HG02623 (cell line): ENCODE measurements around the gene SET.

Experiments used
- ATAC-seq: cut with Tn5 transposase; IDR thresholded peaks from one replicate; pipeline ENCODE4 v1.9.1; 2021; ENCODE audit warnings: moderate library complexity; ENCODE audit not compliant: unreplicated experiment

SET gene

DNA sequence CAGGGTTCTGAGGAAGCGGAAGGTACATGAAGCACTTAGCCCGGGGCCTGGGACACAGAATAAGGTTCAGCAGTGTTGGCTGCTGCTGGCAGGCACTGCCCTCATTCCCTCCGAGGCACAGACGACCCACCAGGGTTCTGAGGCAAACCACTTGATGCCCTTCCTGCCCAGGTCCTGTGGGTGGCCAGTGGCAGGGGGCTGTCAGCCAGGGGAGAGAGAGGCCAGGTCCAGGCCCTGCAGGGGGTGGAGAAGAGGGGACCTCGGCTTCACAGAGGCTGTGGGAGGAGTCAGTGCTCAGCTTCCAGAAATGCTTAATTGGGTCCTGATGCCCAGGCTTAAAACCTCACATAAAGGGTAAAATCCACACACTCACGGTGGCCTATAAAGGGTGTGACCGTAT is 39.3 kb downstream of the SET start:
- no peak for ATAC-seq

DNA sequence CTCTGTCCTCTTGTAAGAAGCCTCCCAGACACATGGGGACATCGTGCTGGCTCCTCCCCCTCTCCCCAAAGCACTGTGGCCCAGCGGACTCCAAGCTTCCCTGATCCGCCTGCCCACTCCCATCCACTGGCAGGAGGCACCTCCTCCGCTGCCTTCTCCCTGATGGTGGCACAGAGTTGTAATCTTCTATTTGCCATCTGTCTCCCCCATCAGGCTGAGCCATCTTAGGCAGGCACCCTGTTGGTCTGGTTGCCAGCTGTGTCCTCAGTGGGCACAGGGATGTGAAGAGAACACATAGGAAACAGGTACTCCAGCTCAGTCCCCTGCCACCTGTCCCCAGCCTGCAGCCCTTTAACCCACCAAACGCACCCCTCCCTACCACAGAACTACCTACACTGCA is 40.3 kb downstream of the SET start:
- no peak for ATAC-seq

DNA sequence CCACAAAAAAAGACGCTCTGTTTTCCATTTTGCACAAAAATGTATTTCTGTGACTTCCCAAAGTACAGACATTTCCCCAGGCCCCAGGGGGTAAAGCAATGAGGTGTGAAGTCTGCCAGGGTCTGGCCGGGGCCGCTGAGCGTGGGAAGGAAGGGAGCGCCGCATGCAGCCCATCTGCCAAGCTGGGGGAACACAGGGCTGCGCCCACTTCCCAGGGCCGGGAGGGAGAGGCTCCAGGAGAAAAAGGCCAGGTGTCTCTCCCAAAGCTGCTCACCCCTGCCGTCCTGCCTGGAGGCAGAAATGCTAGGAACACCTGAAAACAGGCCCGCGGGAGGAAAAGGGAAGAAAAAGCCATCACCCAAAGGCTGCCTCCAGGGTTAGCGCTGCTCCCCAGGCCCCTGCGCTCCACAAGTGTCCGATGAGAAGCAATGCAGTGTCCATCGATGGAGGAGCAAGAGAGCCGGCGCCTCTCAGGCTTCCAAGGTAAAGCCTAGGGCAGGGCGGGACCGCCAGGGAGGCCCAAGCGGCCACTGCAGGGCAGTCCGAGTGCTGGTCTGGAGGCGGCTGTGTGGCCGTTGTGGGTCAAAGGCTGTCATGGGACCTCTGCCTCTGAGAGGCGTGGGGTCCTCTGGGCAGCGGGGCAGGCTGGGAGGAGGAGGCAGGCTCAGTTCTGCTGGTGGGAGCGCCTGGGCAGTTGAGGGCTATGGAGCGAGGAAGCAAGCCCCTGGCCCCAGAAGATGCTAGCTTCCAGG is 40.9 kb downstream of the SET start:
- no peak for ATAC-seq

DNA sequence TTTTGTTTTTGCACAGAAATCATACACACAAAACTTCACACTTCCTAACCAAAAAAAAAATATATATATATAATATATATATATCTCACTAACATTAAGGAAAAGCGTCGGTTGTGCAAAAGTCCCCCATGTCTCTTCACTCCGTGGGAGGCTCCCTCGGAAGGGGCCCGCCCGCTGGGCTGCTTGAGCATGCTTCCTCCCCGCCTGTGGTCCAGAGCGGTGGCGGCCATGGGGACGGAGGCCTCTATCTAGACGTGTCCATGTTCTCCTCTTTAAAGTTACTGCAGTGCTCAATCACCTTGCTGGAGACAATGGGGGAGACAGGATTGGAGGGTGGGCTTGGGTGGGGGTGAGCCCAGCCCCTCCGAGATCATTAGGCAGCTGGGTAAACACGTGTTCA is 42.1 kb downstream of the SET start:
- no peak for ATAC-seq

DNA sequence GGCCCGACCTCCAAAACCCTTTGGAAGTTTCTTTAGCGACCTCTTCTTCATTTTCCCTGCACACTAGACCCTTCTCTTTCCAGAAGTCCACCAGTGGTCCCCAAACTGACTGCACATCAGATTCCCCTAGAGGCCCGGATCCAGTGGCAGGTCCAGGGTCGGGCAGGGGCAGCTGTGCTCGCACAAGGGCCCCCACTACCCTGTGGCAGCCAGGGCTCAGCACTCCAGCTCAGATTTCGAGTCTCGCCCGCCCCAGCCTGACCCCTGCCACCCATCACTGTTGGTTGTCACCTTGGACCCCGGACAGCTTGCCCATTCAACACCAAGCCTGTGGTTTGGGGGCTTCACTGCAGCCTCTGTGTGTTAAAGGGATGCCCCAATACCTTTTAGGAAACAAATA is 42.7 kb downstream of the SET start:
- ATAC-seq = no peak

DNA sequence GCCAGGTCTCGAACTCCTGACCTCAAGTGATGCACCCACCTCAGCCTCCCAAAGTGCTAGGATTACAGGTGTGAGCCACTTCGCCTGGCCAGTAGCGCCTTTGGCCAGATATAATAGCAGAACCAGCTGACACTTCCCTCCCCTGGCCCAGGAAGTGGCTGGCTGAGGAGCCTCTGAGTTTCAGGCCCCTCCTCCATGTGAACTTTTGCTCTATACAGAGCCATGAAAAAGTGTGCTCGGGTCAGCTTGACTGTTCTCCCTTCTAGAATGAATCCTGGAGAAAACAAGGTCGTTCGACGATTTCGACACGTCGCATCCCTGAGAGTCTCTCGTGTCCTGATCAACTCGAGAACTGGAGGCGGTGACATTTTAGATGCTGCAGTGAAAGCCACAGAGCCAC is 43.6 kb downstream of the SET start:
- no peak for ATAC-seq

DNA sequence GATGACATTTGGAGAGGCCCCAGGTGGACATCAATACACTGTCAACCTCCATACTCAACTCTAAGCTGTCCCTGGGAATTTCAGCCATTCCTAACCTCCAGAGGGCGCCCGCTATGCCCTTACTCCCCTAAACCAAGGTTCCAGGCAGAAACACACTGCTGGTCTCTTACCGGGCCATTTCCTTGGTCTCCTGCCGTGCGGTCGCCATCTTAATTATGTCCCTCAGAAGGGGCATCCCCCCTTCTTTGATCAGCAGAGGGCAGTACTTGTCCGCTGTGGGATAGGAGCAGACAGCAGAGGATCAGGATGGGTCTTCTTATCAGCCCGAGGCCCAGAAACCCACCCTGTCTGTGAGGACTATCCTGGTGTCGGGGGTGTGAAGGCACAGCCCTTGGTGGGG is 44.2 kb downstream of the SET start:
- ATAC-seq = no peak

DNA sequence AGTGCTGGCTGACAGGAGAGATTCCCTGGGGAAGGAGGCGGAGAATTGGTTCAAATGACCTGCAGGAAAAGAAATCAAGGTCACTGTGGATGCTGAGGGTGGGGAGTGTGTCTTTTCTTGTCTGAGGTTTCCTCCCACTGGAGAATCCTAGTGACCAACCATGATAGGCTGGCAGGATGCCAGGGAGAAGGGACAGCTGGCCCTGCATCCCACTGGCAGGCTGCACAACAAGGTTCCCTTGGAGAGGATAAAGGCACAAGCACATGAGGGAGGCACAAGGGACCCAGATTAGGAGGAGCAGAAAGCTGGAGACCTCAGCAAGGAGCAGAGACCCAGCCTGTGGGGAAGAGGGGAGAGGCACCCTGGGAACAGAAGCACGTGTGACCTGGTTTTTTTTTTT is 46.4 kb downstream of the SET start:
- ATAC-seq = no peak

DNA sequence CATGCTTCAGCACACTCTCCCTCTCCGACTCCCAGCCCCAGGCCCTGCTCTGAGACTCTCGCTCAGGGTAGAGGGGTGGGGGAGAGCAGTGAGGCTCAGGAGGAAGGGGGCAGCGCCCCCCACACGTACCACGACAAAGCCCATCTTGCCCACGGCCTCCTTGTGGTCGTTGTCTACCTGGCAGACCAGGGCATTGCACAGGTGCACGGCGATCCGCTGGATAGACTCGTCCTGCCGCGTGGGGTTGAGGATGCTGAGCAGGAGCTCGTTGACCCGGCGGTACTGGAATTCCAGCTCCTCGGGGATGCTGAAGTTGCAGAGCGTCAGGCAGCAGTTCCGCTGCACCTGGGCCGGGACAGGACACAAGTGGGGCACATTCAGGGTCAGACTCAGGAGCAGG is 53.4 kb downstream of the SET start:
- ATAC-seq = no peak

DNA sequence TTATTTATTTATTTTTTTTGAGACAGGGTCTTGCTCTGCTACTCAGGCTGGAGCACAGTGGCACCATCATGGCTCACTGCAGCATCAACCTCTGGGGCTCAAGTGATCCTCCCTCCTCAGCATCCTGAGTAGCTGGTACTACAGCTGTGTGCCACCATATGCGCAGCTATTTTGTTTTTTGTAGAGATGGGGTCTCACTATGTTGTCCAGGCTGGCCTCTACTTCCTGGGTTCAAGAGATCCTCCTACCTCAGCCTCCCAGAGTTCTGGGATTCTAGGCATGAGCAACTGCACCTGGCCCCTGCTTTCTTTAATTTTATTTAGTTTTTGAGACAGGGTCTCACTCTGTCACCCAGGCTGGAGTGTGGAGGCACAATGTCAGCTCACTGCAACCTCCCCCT is 54.4 kb downstream of the SET start:
- no peak for ATAC-seq
